ENCODE results near the gene TMEM106B. TPM values are rescaled to one million over a fixed set of nuclear protein-coding genes. Genes with fewer than 3 reads are reported as not detected.
A peak's percentile ranks its signal among the peaks of the same experiment; 100 is the strongest.
"Not testable (repeated sequence)": the region's sequence is repeated elsewhere in the genome, so short reads cannot be mapped to it uniquely, and the experiment has no call there.

The TMEM106B gene
- total RNA-seq, 2 experiments from 2014 or later, result 35.1 to 42.5 TPM

GRCh38 chr7:12210179-12211053 is 678 bp upstream of the TMEM106B start:
- Mint-ChIP-seq H3K4me3 (peak overlapping the region; percentile 92), H3K4me1 (peaks cover 29% of the 10 kb centered on the region), H3K27me3 (peaks cover 13% of the 10 kb centered on the region), H3K9me3 (no peaks in the 10 kb centered on the region), H3K36me3 (ENCODE audit: low read depth) (peaks cover 16% of the 10 kb centered on the region), H3K27ac (peak overlapping the region; percentile 99)
- ChIA-PET POLR2A (no interaction called here), CTCF (interaction anchor here (0.8 to 1.6 kb wide), 4 partner anchors 9 to 98 kb away, joined by 3 to 4 read pairs (median 3); no protein-coding TSS in a partner anchor)
- DNase-seq, result no peak

- H3K36me3 Mint-ChIP-seq (ENCODE audit: low read depth), result peaks cover 29% of the 10 kb centered on the region
- peak overlapping the region; percentile 99 for H3K27ac Mint-ChIP-seq
- ChIA-PET CTCF (no interaction called here), POLR2A (interaction anchor here (0.6 kb wide), 1 partner anchor 174 kb away, joined by 5 read pairs; no protein-coding TSS in a partner anchor)
- peak; percentile 15 for DNase-seq
- peak overlapping the region; percentile 92 for H3K4me3 Mint-ChIP-seq
- peaks cover 37% of the 10 kb centered on the region for H3K4me1 Mint-ChIP-seq
- peaks cover 11% of the 10 kb centered on the region for H3K27me3 Mint-ChIP-seq
- no peaks in the 10 kb centered on the region for H3K9me3 Mint-ChIP-seq
Measured at GRCh38 chr7:12211711-12212485, 804 bp downstream of the TMEM106B start.

GRCh38 chr7:12217311-12217710 is 6.2 kb downstream of the TMEM106B start:
- ChIA-PET CTCF (interaction anchor here (0.8 to 1.1 kb wide), 2 partner anchors 17 to 105 kb away, joined by 3 read pairs; no protein-coding TSS in a partner anchor), POLR2A (interaction anchor here (0.6 kb wide), 1 partner anchor 137 kb away, joined by 5 read pairs; no protein-coding TSS in a partner anchor)
- peaks cover 76% of the 10 kb centered on the region for H3K36me3 Mint-ChIP-seq (ENCODE audit: low read depth)
- peaks cover 47% of the 10 kb centered on the region for H3K4me1 Mint-ChIP-seq
- H3K4me3 Mint-ChIP-seq, result no peak overlapping the region
- H3K27me3 Mint-ChIP-seq, result no peaks in the 10 kb centered on the region
- no peak overlapping the region for H3K27ac Mint-ChIP-seq
- DNase-seq, result no peak
- H3K9me3 Mint-ChIP-seq, result peaks cover 4% of the 10 kb centered on the region

GRCh38 chr7:12220389-12221046 is 9.4 kb downstream of the TMEM106B start:
- POLR2A ChIA-PET, result no interaction called here
- H3K4me1 Mint-ChIP-seq, result peaks cover 58% of the 10 kb centered on the region
- H3K36me3 Mint-ChIP-seq (ENCODE audit: low read depth), result peaks cover 90% of the 10 kb centered on the region
- no peaks in the 10 kb centered on the region for H3K27me3 Mint-ChIP-seq
- CTCF ChIA-PET, result no interaction called here
- H3K4me3 Mint-ChIP-seq, result no peak overlapping the region
- peak overlapping the region; percentile 56 for H3K27ac Mint-ChIP-seq
- DNase-seq, result no peak
- peaks cover 20% of the 10 kb centered on the region for H3K9me3 Mint-ChIP-seq

- ChIA-PET POLR2A (interaction anchor here (0.6 kb wide), 1 partner anchor 11 kb away, joined by 3 read pairs; no protein-coding TSS in a partner anchor), CTCF (no interaction called here)
- peaks cover 62% of the 10 kb centered on the region for H3K4me1 Mint-ChIP-seq
- no peak overlapping the region for H3K27ac Mint-ChIP-seq
- DNase-seq, result no peak
- no peaks in the 10 kb centered on the region for H3K27me3 Mint-ChIP-seq
- no peak overlapping the region for H3K4me3 Mint-ChIP-seq
- H3K36me3 Mint-ChIP-seq (ENCODE audit: low read depth), result peaks cover 91% of the 10 kb centered on the region
- H3K9me3 Mint-ChIP-seq, result peaks cover 26% of the 10 kb centered on the region
Measured at GRCh38 chr7:12221414-12221813, 10.3 kb downstream of the TMEM106B start.

- Mint-ChIP-seq H3K4me1 (peaks cover 53% of the 10 kb centered on the region), H3K27ac (peak overlapping the region; percentile 86), H3K4me3 (peak overlapping the region; percentile 59), H3K36me3 (ENCODE audit: low read depth) (peaks cover 80% of the 10 kb centered on the region), H3K27me3 (no peaks in the 10 kb centered on the region), H3K9me3 (peaks cover 27% of the 10 kb centered on the region)
- CTCF ChIA-PET, result interaction anchor here (0.6 to 0.7 kb wide), 3 partner anchors 56 to 398 kb away, joined by 3 to 6 read pairs (median 4); no protein-coding TSS in a partner anchor
- no peak for DNase-seq
- POLR2A ChIA-PET, result no interaction called here
Measured at GRCh38 chr7:12222889-12223579, 11.9 kb downstream of the TMEM106B start.

GRCh38 chr7:12225017-12225416 is 13.9 kb downstream of the TMEM106B start:
- H3K27me3 Mint-ChIP-seq, H3K4me3 Mint-ChIP-seq, CTCF ChIA-PET, DNase-seq, POLR2A ChIA-PET, H3K27ac Mint-ChIP-seq: not testable (repeated sequence)
- peaks cover 27% of the 10 kb centered on the region for H3K9me3 Mint-ChIP-seq
- peaks cover 52% of the 10 kb centered on the region for H3K4me1 Mint-ChIP-seq
- peaks cover 72% of the 10 kb centered on the region for H3K36me3 Mint-ChIP-seq (ENCODE audit: low read depth)

- peaks cover 61% of the 10 kb centered on the region for H3K36me3 Mint-ChIP-seq (ENCODE audit: low read depth)
- no peaks in the 10 kb centered on the region for H3K27me3 Mint-ChIP-seq
- H3K9me3 Mint-ChIP-seq, result peaks cover 25% of the 10 kb centered on the region
- peaks cover 42% of the 10 kb centered on the region for H3K4me1 Mint-ChIP-seq
- no peak overlapping the region for H3K27ac Mint-ChIP-seq
- no peak overlapping the region for H3K4me3 Mint-ChIP-seq
- ChIA-PET CTCF (no interaction called here), POLR2A (no interaction called here)
- no peak for DNase-seq
Measured at GRCh38 chr7:12226756-12227155, 15.7 kb downstream of the TMEM106B start.

GRCh38 chr7:12228024-12228423 is 16.9 kb downstream of the TMEM106B start:
- Mint-ChIP-seq H3K27ac (no peak overlapping the region), H3K4me3 (no peak overlapping the region), H3K27me3 (no peaks in the 10 kb centered on the region), H3K4me1 (peaks cover 30% of the 10 kb centered on the region), H3K36me3 (ENCODE audit: low read depth) (peaks cover 52% of the 10 kb centered on the region), H3K9me3 (peaks cover 21% of the 10 kb centered on the region)
- no peak for DNase-seq
- ChIA-PET POLR2A (no interaction called here), CTCF (no interaction called here)

- Mint-ChIP-seq H3K36me3 (ENCODE audit: low read depth) (peaks cover 48% of the 10 kb centered on the region), H3K27me3 (no peaks in the 10 kb centered on the region), H3K9me3 (peaks cover 17% of the 10 kb centered on the region), H3K27ac (no peak overlapping the region), H3K4me1 (peaks cover 20% of the 10 kb centered on the region), H3K4me3 (no peak overlapping the region)
- ChIA-PET POLR2A (no interaction called here), CTCF (no interaction called here)
- no peak for DNase-seq
Measured at GRCh38 chr7:12229046-12229445, 18.0 kb downstream of the TMEM106B start.

GRCh38 chr7:12231097-12231496 is 20.0 kb downstream of the TMEM106B start:
- Mint-ChIP-seq H3K27ac (no peak overlapping the region), H3K9me3 (peaks cover 4% of the 10 kb centered on the region), H3K4me1 (peaks cover 5% of the 10 kb centered on the region), H3K36me3 (ENCODE audit: low read depth) (peaks cover 34% of the 10 kb centered on the region), H3K27me3 (no peaks in the 10 kb centered on the region), H3K4me3 (no peak overlapping the region)
- DNase-seq, result no peak
- ChIA-PET POLR2A (no interaction called here), CTCF (interaction anchor here (1.0 kb wide), 1 partner anchor 13 kb away, joined by 3 read pairs; no protein-coding TSS in a partner anchor)

- H3K27ac Mint-ChIP-seq, result no peak overlapping the region
- DNase-seq, result no peak
- peaks cover 42% of the 10 kb centered on the region for H3K36me3 Mint-ChIP-seq (ENCODE audit: low read depth)
- H3K27me3 Mint-ChIP-seq, result no peaks in the 10 kb centered on the region
- POLR2A ChIA-PET, result interaction anchor here (0.7 kb wide), 1 partner anchor 12 kb away, joined by 3 read pairs; no protein-coding TSS in a partner anchor
- CTCF ChIA-PET, result no interaction called here
- H3K4me1 Mint-ChIP-seq, result no peaks in the 10 kb centered on the region
- peaks cover under 1% of the 10 kb centered on the region for H3K9me3 Mint-ChIP-seq
- no peak overlapping the region for H3K4me3 Mint-ChIP-seq
Measured at GRCh38 chr7:12233175-12233574, 22.1 kb downstream of the TMEM106B start.

Data from activated CD4-positive, alpha-beta T cell treated with anti-CD3 and anti-CD28 coated beads, Interleukin-2, amount 10 ng/mL, durations not matched to agents 7 days and 5 days (primary cell).